Sigmoid colon (tissue), 7 donors: ENCODE measurements around the gene ZNF471. TPM values are rescaled to one million over a fixed set of nuclear protein-coding genes. Genes with fewer than 3 reads are reported as not detected.
A peak's percentile ranks its signal among the peaks of the same experiment; 100 is the strongest.

ENCODE experiments used
- DNase-seq: peaks from one replicate; pipeline ENCODE4 v3.0.0-alpha.2; 2019
- H3K27ac ChIP-seq, 4 donors: fragments of 200-600 bp; sonication (generic); one replicate each; pipeline ENCODE4 v1.5.1; 2016 to 2019; ENCODE audit warnings: mild to moderate bottlenecking in 1 of 4
- H3K27me3 ChIP-seq, 3 donors: fragments of 200-600 bp; sonication (generic); one replicate each; pipeline ENCODE4 v1.5.1; 2019; ENCODE audit warnings: mild to moderate bottlenecking in 1 of 3
- H3K36me3 ChIP-seq, 4 donors: fragments of 200-600 bp; sonication (generic); one replicate each; pipeline ENCODE4 v1.5.1; 2016 to 2019
- H3K4me1 ChIP-seq, 4 donors: fragments of 200-600 bp; sonication (generic); one replicate each; pipeline ENCODE4 v1.5.1; 2017 to 2019
- H3K4me3 ChIP-seq, 4 donors: fragments of 200-600 bp; sonication (generic); one replicate each; pipeline ENCODE4 v1.5.1; 2017 to 2019; ENCODE audit warnings: mild to moderate bottlenecking in 2 of 4, moderate library complexity in 1 of 4
- H3K9me3 ChIP-seq, 4 donors: fragments of 200-600 bp in 3 of 4; sonication (generic) in 3 of 4; one replicate each; pipeline versions ENCODE4 v1.5.1 to v1.6.1; 2013 to 2019
- EP300 ChIP-seq, 4 donors: sonication (generic); formaldehyde crosslinking; IDR thresholded peaks; one replicate each; pipeline ENCODE4 v1.6.1; 2017; ENCODE audit warnings: antibody characterized with exemption in 4 of 4
- POLR2A ChIP-seq, 2 donors: fragments of 450-650 bp; IDR thresholded peaks; one replicate each; pipeline ENCODE4 v1.6.1; 2016; ENCODE audit warnings: antibody characterized with exemption in 2 of 2, mild to moderate bottlenecking in 2 of 2, moderate library complexity in 2 of 2
- POLR2AphosphoS5 ChIP-seq, 4 donors: sonication (generic); formaldehyde crosslinking; IDR thresholded peaks; one replicate each; pipeline ENCODE4 v1.6.1; 2017; ENCODE audit warnings: antibody characterized with exemption in 4 of 4
- WGBS, 2 donors: extraction: QIAGEN DNeasy Blood & Tissue Kit; methylation state at CpG; one replicate each; pipeline ENCODE4 v1.1.7; 2013; 5-methylcytosine and 5-hydroxymethylcytosine counted together
- intact Hi-C: fragments of 100-400 bp; cut with DNase I; formaldehyde crosslinking; loops from one replicate; pipeline ENCODE4 v1.15.1; 2023
- polyA plus RNA-seq, 3 donors: library from polyadenylated mRNA; stranded (reverse); fragments of 200-250 nt; gene quantifications; one replicate each; pipeline ENCODE4 v1.2.3, GENCODE V29; 2013
- total RNA-seq, 4 donors: library from RNA; depleted of rRNA; stranded (reverse); fragments of >200 nt; gene quantifications; one replicate each; pipeline ENCODE4 v1.1.0, GENCODE V29; 2016
- TF ChIP-seq, protein P1 (sequence below), 4 experiments: fragments of 450-650 bp in 3 of 4; fragments of 200-600 bp in 1 of 4; IDR thresholded peaks; one replicate each; pipeline ENCODE4 v1.5.1; 2016 to 2019; ENCODE audit warnings: antibody characterized with exemption in 4 of 4, mild to moderate bottlenecking in 3 of 4, moderate library complexity in 2 of 4
- donor health status: healthy with polysubstance abuse.
- donor health status: Bipolar disorder and iron deficiency.
- donor health status: healthy.

Gene ZNF471
- total and polyA plus RNA-seq, 7 donors = 0.23 to 11.4 (median 8.1) TPM

DNA sequence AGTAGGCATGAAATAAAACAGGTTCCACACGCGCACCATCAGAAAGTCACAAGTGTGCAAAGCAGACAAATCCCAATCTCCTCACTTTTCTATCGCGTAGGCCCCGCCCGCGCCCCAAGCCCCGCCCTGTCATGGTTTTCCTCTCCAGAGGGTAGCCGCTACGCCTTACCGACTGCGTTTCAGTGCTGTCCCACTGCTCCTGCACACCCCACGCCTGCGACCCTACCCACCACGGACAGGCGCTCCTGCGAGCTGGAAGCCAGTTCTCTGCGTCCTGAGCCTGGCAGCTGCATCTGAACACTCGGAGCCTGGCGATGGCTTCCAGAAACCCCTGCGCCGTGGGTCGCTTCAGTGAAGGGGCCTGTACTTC lies 59.2 kb downstream of the ZNF471 start:
- Histone ChIP-seq H3K4me1 (peaks cover 0 to 16% (median 4%) of the 10 kb centered on the region in 4 donors), H3K27ac (peak overlapping the region; percentile 85 to 91 (median 86)), H3K36me3 (peaks cover 7 to 42% (median 23%) of the 10 kb centered on the region in 4 donors), H3K9me3 (peaks cover 5 to 60% (median 40%) of the 10 kb centered on the region in 4 donors), H3K27me3 (no peaks in the 10 kb centered on the region), H3K4me3 (peak overlapping the region; percentile 82 to 93 (median 86))
- TF ChIP-seq POLR2A (IDR thresholded peaks at IDR 0.05) = no peak
- TF ChIP-seq POLR2AphosphoS5 (IDR thresholded peaks at IDR 0.05) = no peak
- TF ChIP-seq EP300 (IDR thresholded peaks at IDR 0.05) = no peak
- TF ChIP-seq, protein P1, sequence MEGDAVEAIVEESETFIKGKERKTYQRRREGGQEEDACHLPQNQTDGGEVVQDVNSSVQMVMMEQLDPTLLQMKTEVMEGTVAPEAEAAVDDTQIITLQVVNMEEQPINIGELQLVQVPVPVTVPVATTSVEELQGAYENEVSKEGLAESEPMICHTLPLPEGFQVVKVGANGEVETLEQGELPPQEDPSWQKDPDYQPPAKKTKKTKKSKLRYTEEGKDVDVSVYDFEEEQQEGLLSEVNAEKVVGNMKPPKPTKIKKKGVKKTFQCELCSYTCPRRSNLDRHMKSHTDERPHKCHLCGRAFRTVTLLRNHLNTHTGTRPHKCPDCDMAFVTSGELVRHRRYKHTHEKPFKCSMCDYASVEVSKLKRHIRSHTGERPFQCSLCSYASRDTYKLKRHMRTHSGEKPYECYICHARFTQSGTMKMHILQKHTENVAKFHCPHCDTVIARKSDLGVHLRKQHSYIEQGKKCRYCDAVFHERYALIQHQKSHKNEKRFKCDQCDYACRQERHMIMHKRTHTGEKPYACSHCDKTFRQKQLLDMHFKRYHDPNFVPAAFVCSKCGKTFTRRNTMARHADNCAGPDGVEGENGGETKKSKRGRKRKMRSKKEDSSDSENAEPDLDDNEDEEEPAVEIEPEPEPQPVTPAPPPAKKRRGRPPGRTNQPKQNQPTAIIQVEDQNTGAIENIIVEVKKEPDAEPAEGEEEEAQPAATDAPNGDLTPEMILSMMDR (IDR thresholded peaks at IDR 0.05) = no peak
- DNase-seq = peak; percentile 71
- intact Hi-C loops = loop anchor here (1.0 to 5.0 kb wide), 3 partner anchors 28 to 165 kb away; partner anchors contain the start of genes ZFP28, ZNF583 and ZNF71
- 1% methylated on average over 23 of the region's 23 CpGs for WGBS, 2 donors

DNA sequence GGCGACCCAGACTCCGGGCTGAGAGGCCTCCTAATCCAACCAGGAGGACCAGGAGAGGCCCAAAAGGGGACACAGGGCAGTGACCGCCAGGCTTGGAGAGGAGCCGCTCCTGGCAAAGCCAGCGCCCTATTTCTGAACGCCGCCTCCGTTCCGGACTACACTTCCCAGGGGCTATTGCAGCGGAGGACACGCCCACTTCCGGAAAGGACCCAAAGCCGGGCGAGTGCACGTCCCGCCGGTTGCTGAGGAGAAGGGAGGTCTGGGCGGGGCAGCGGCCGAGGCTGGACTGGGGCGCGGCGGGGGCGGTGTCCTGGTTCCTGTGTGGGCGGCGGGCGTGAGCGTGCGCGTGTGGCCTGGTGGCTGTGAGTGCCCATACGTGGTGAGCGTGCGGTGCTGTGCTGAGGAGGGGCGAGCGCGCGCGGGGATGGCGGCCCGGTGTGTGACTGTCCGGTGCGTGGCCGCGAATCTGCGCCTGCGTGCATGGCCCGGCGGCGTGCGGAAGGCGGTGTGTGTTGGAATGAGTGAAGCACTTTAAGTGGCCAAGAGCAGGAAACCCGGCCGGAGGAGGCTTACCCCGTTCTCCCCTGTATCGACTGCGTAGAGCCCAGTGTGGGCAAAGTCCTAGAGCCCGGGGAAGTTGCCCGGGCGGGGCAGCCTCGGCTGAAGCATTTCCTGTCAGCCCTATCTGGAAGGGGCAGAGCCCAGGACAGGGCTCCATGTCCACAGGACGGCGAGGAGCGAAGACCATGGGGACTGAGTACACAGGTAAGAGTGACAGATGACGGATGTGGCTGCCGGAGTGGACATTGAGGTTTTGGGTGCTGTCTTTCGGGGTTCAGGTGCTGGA lies 59.8 kb downstream of the ZNF471 start, which contains the start of gene ZNF470:
ZNF470 (plus strand) TSS at position 195 of the 847 bp plus-strand sequence. CDS start 2,844 bp downstream, outside the sequence.
- Histone ChIP-seq H3K4me1 (peaks cover 0 to 16% (median 4%) of the 10 kb centered on the region in 4 donors), H3K27me3 (no peaks in the 10 kb centered on the region), H3K36me3 (peaks cover 7 to 46% (median 25%) of the 10 kb centered on the region in 4 donors), H3K9me3 (peaks cover 5 to 58% (median 39%) of the 10 kb centered on the region in 4 donors), H3K4me3 (peak within 1 kb of the TSS; percentile 82 to 93 (median 86)), H3K27ac (peak within 1 kb of the TSS; percentile 85 to 91 (median 86))
- WGBS, 2 donors = 3 to 4% methylated on average over 66 of the region's 66 CpGs
- intact Hi-C loops = loop anchor here (1.0 to 5.0 kb wide), 3 partner anchors 27 to 165 kb away; partner anchors contain the start of genes ZFP28, ZNF583 and ZNF71
- TF ChIP-seq POLR2AphosphoS5 (IDR thresholded peaks at IDR 0.05) (peak; percentile 34 to 87 (median 80)), EP300 (IDR thresholded peaks at IDR 0.05) (no peak), POLR2A (IDR thresholded peaks at IDR 0.05) (peak; percentile 37 to 51)
- TF ChIP-seq, protein P1 (IDR thresholded peaks at IDR 0.05) = no peak
- DNase-seq = peak; percentile 98

DNA sequence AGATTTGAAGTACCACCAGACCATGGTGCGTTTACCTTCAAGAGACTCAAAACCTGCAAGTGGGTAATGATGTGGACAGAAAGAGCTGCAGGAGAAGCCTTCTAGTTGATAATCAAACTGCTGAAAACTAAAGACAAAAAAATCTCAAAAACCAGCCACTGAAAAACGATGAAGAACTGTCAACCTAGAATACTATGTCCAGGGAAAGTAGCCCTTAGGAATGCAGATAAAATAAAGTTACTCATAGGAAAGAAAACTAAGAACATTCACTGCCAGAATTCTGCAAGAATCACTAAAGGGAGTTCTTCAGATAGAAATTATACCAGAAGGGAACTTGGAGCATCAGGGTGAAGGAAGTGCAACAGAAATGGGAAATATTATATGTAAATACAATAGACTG lies 64.9 kb downstream of the ZNF471 start:
- Histone ChIP-seq H3K27me3 (no peaks in the 10 kb centered on the region), H3K27ac (no peak overlapping the region), H3K36me3 (peaks cover 18 to 88% (median 67%) of the 10 kb centered on the region in 4 donors), H3K4me3 (no peak overlapping the region), H3K9me3 (peaks cover 12 to 64% (median 53%) of the 10 kb centered on the region in 4 donors), H3K4me1 (peaks cover 0 to 9% (median 4%) of the 10 kb centered on the region in 4 donors)
- intact Hi-C loops = no loop called here
- no peak for TF ChIP-seq EP300 (IDR thresholded peaks at IDR 0.05)
- TF ChIP-seq POLR2A (IDR thresholded peaks at IDR 0.05) = no peak
- no peak for TF ChIP-seq POLR2AphosphoS5 (IDR thresholded peaks at IDR 0.05)
- 49 to 77% methylated on average over 2 of the region's 2 CpGs for WGBS, 2 donors
- no peak for DNase-seq

GRCh38 chr19:56573914-56574313 lies 66.3 kb downstream of the ZNF471 start:
- Histone ChIP-seq H3K4me3 (no peak overlapping the region), H3K4me1 (no peaks in the 10 kb centered on the region), H3K27ac (no peak overlapping the region), H3K36me3 (peaks cover 18 to 98% (median 70%) of the 10 kb centered on the region in 4 donors), H3K27me3 (no peaks in the 10 kb centered on the region), H3K9me3 (peaks cover 25 to 77% (median 62%) of the 10 kb centered on the region in 4 donors)
- intact Hi-C loops = no loop called here
- TF ChIP-seq POLR2AphosphoS5 (IDR thresholded peaks at IDR 0.05) (no peak), POLR2A (IDR thresholded peaks at IDR 0.05) (no peak), EP300 (IDR thresholded peaks at IDR 0.05) (no peak)
- TF ChIP-seq, protein P1 (IDR thresholded peaks at IDR 0.05) = no peak
- WGBS, 2 donors = 97 to 98% methylated on average over 3 of the region's 3 CpGs
- no peak for DNase-seq
